NB4 (cell line): ENCODE results near the gene AXIN2.

Source experiments
- DNase-seq: peaks from one replicate; pipeline ENCODE4 v3.0.0; 2010; ENCODE audit warnings: low read depth
- H3K4me3 ChIP-seq: one replicate; pipeline ENCODE4 v1.5.1; 2011; ENCODE audit warnings: mild to moderate bottlenecking, low read depth, low read length, moderate library complexity
- MAX ChIP-seq: IDR thresholded peaks from 2 replicates; pipeline ENCODE4 v1.6.1; 2011; ENCODE audit warnings: low read depth, low read length
- MYC ChIP-seq: IDR thresholded peaks from 2 replicates; pipeline ENCODE4 v1.6.1; 2011; ENCODE audit warnings: low read depth, low read length
- POLR2A ChIP-seq: IDR thresholded peaks from 2 replicates; pipeline ENCODE4 v1.6.1; 2011; ENCODE audit warnings: mild to moderate bottlenecking; ENCODE audit not compliant: insufficient read length; ENCODE audit errors: extremely low read depth
- TF ChIP-seq, protein P1 (sequence below): IDR thresholded peaks from one replicate; pipeline ENCODE4 v1.5.1; 2012; ENCODE audit warnings: low read depth, low read length

AXIN2 gene

DNA sequence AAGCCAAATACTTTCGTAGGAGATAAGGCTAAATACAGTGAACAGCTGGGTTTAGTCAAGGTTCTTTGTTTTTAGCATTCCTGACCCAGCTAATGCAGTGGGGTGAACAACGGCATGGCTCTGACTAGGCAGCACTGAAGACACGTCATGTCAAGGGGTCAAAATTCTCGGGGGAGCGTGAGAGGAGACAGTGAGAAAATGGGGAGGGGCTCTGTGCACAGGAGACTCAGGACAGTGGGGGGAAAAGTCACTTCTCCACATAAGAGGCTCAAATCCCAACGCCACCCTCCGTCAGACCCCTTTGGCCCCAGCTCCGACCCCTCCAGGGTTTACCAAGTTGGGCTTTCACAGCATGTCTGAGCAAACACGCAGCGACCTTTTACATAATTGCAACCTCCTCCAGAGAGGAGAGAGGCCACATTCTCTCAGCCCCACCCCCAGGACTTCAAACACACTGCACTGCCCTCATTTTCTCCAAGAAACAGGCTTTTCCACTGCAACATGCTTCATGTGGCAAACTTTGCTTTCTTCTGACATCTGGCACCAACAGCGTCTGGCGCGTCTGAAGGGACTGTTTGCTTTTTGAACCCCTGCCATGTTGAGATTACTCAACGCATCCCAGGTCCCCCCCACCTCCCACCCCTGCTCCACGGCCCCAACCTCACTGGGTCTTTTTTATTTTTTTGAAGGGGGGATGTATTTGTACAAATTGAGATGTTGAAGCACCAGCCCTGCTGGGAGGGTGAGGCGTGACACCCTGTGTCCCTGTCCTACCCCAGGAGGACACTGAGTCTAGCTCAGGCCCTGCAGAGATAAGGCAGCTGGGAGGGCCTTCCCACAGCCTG, 30.0 kb downstream of the AXIN2 start:
- TF ChIP-seq POLR2A = no peak
- no peak for TF ChIP-seq MAX
- TF ChIP-seq, protein P1, sequence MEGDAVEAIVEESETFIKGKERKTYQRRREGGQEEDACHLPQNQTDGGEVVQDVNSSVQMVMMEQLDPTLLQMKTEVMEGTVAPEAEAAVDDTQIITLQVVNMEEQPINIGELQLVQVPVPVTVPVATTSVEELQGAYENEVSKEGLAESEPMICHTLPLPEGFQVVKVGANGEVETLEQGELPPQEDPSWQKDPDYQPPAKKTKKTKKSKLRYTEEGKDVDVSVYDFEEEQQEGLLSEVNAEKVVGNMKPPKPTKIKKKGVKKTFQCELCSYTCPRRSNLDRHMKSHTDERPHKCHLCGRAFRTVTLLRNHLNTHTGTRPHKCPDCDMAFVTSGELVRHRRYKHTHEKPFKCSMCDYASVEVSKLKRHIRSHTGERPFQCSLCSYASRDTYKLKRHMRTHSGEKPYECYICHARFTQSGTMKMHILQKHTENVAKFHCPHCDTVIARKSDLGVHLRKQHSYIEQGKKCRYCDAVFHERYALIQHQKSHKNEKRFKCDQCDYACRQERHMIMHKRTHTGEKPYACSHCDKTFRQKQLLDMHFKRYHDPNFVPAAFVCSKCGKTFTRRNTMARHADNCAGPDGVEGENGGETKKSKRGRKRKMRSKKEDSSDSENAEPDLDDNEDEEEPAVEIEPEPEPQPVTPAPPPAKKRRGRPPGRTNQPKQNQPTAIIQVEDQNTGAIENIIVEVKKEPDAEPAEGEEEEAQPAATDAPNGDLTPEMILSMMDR = no peak
- no peak for TF ChIP-seq MYC
- DNase-seq = no peak
- H3K4me3 ChIP-seq = no peak overlapping the region

GRCh38 chr17:65530523-65531255, 30.8 kb downstream of the AXIN2 start:
- TF ChIP-seq MAX = no peak
- TF ChIP-seq MYC = no peak
- TF ChIP-seq, protein P1 = no peak
- no peak for TF ChIP-seq POLR2A
- H3K4me3 ChIP-seq = no peak overlapping the region
- no peak for DNase-seq

- H3K4me3 ChIP-seq = no peak overlapping the region
- DNase-seq = no peak
- TF ChIP-seq, protein P1 = no peak
- TF ChIP-seq MYC (no peak), MAX (no peak), POLR2A (no peak)
Observed at GRCh38 chr17:65529761-65530522, 31.5 kb downstream of the AXIN2 start.

- no peak for TF ChIP-seq POLR2A
- TF ChIP-seq, protein P1 = no peak
- no peak for TF ChIP-seq MAX
- TF ChIP-seq MYC = no peak
- no peak for DNase-seq
- no peak overlapping the region for H3K4me3 ChIP-seq
Observed at GRCh38 chr17:65529040-65529633, 32.3 kb downstream of the AXIN2 start.

DNA sequence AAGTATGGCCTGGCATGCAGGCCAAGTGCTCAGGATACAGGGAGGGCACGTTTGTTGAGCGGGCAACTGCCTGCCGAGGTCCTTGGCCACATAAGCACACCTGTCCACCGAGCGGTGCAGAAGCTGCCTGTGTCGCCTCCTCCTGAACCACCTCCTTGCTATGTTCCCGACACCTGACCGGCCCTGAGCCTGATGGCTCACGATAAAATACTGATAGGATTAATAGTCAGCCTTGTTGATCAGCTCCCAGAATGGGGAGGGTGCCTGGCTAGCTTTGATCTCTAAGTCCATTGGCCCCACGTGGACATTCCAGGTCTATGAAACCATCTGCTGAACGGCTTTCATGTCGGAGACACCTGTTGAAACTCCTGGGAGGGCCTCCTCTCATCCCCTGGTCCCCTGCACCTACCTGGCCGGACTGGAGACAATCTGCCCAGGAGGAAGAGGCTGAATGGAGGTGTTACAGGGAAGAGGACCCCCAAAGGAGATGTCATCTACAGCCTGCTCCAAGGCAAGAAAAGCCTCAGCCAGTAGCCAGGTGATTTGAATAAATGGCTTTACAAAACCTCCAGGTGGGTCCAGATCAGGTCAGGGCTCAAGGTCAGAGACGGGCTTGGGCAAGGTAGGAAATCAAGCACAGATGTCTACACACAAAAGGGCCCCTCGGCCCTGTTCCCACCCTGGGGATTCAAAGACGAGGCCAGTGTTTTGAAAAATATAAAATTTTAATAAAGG, 33.4 kb downstream of the AXIN2 start:
- DNase-seq = no peak
- TF ChIP-seq MAX (no peak), MYC (no peak), POLR2A (no peak)
- TF ChIP-seq, protein P1 = no peak
- H3K4me3 ChIP-seq = no peak overlapping the region
